Transverse colon (tissue), 3 donors: ENCODE results near the gene C5AR2.

Experiments
- CTCF ChIP-seq, 5 experiments: fragments of 200-600 bp in 3 of 5; fragments of 450-650 bp in 2 of 5; sonication (generic) in 3 of 5; IDR thresholded peaks; 1 replicate in 2 of 5; 2 replicates in 3 of 5; pipeline ENCODE4 v1.5.1; 2016 to 2017; ENCODE audit warnings: antibody characterized with exemption in 5 of 5, inconsistent platforms in 3 of 5, mild to moderate bottlenecking in 2 of 5, moderate library complexity in 1 of 5
- EP300 ChIP-seq: sonication (generic); formaldehyde crosslinking; IDR thresholded peaks from one replicate; pipeline ENCODE4 v1.6.1; 2017; ENCODE audit warnings: antibody characterized with exemption, low read depth
- POLR2A ChIP-seq: fragments of 450-650 bp; IDR thresholded peaks from one replicate; pipeline ENCODE4 v1.6.1; 2016; ENCODE audit warnings: antibody characterized with exemption, mild to moderate bottlenecking, moderate library complexity

- TF ChIP-seq CTCF (IDR thresholded peaks at IDR 0.05) = no peak
- no peak for TF ChIP-seq POLR2A
- no peak for TF ChIP-seq EP300
These were observed 18.7 kb downstream of the C5AR2 start for GRCh38 chr19:47350630-47351029.
